ENCODE measurements around the gene BTD.
A peak's percentile ranks its signal among the peaks of the same experiment; 100 is the strongest.

Gene BTD

DNA sequence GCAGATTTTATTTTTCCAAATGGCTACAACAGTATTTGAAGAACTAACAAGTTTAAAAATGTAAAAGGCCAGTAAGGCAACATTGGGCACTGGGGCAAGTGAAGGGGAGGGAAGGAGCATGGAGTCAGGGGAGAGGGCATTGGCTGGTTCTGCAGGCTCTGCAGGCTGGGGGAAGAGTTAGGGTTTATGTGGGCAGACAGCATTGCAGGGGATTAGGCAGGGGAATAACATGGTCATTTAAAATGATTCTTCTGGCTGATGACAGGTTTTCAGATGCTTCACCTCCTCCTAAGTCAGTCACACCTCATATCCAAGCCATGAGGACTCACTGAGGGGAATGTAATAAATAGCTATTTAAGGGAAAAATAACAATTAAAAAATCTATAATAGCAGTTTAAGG lies 52.6 kb downstream of the BTD start:
- Histone ChIP-seq H3K4me1 (ENCODE audit: insufficient read depth, low read length) (peaks cover 26% of the 10 kb centered on the region), H3K27me3 (ENCODE audit: insufficient read depth, low read length, poor library complexity) (no peaks in the 10 kb centered on the region), H3K36me3 (ENCODE audit: insufficient read depth, low read length) (peaks cover 13% of the 10 kb centered on the region), H3K9me3 (ENCODE audit: insufficient read depth, low read length, severe bottlenecking) (peaks cover 41% of the 10 kb centered on the region), H3K4me3 (ENCODE audit: low read depth in 1 of 2, low read length in 2 of 2) (no peak overlapping the region), H3K79me2 (ENCODE audit: insufficient read depth, low read length) (no peaks in the 10 kb centered on the region), H2AFZ (ENCODE audit: low read depth, low read length) (no peak overlapping the region), H3K4me2 (ENCODE audit: insufficient read depth, low read length) (no peak overlapping the region), H4K20me1 (ENCODE audit: insufficient read depth, low read length) (no peaks in the 10 kb centered on the region), H3K27ac (ENCODE audit: low read length) (no peak overlapping the region; the same call in 1 of the 2 replicates), H3K9ac (ENCODE audit: low read depth, low read length) (no peak overlapping the region)
- no peak for TF ChIP-seq CTCF (IDR thresholded peaks at IDR 0.05; ENCODE audit: borderline replicate concordance, extremely low read depth, low read length, poor library complexity, severe bottlenecking)
- TF ChIP-seq EZH2 (IDR thresholded peaks at IDR 0.05; ENCODE audit: borderline replicate concordance, low read depth, low read length, severe bottlenecking) = no peak
- no peak for ATAC-seq (ENCODE audit: insufficient read depth, low read depth)
- no peak for DNase-seq

- no peak for DNase-seq
- Histone ChIP-seq H3K79me2 (ENCODE audit: insufficient read depth, low read length) (no peaks in the 10 kb centered on the region), H3K4me1 (ENCODE audit: insufficient read depth, low read length) (peaks cover 26% of the 10 kb centered on the region), H3K27ac (ENCODE audit: low read length) (no peak overlapping the region), H3K27me3 (ENCODE audit: insufficient read depth, low read length, poor library complexity) (no peaks in the 10 kb centered on the region), H4K20me1 (ENCODE audit: insufficient read depth, low read length) (no peaks in the 10 kb centered on the region), H3K9ac (ENCODE audit: low read depth, low read length) (no peak overlapping the region), H3K36me3 (ENCODE audit: insufficient read depth, low read length) (peaks cover 13% of the 10 kb centered on the region), H3K9me3 (ENCODE audit: insufficient read depth, low read length, severe bottlenecking) (peaks cover 41% of the 10 kb centered on the region), H3K4me3 (ENCODE audit: low read depth in 1 of 2, low read length in 2 of 2) (no peak overlapping the region), H2AFZ (ENCODE audit: low read depth, low read length) (no peak overlapping the region), H3K4me2 (ENCODE audit: insufficient read depth, low read length) (no peak overlapping the region)
- TF ChIP-seq CTCF (IDR thresholded peaks at IDR 0.05; ENCODE audit: borderline replicate concordance, extremely low read depth, low read length, poor library complexity, severe bottlenecking) = no peak
- no peak for TF ChIP-seq EZH2 (IDR thresholded peaks at IDR 0.05; ENCODE audit: borderline replicate concordance, low read depth, low read length, severe bottlenecking)
- ATAC-seq (ENCODE audit: insufficient read depth, low read depth) = no peak
Measured at GRCh38 chr3:15654891-15655290, 53.3 kb downstream of the BTD start.

GRCh38 chr3:15656342-15656741 lies 54.8 kb downstream of the BTD start:
- H3K9ac ChIP-seq (ENCODE audit: low read depth, low read length) = no peak overlapping the region
- H3K27ac ChIP-seq (ENCODE audit: low read length) = peak overlapping the region; percentile 20; the same call in 1 of the 2 replicates
- ATAC-seq (ENCODE audit: insufficient read depth, low read depth) = no peak
- H4K20me1 ChIP-seq (ENCODE audit: insufficient read depth, low read length) = no peaks in the 10 kb centered on the region
- H3K4me3 ChIP-seq (ENCODE audit: low read depth in 1 of 2, low read length in 2 of 2) = peak overlapping the region in 1 of 2 experiments; percentile 21; a peak in 1 of 4 replicates
- H3K27me3 ChIP-seq (ENCODE audit: insufficient read depth, low read length, poor library complexity) = no peaks in the 10 kb centered on the region
- no peak overlapping the region for H3K4me2 ChIP-seq (ENCODE audit: insufficient read depth, low read length)
- H3K4me1 ChIP-seq (ENCODE audit: insufficient read depth, low read length) = peaks cover 41% of the 10 kb centered on the region
- H3K36me3 ChIP-seq (ENCODE audit: insufficient read depth, low read length) = peaks cover 13% of the 10 kb centered on the region
- no peak overlapping the region for H2AFZ ChIP-seq (ENCODE audit: low read depth, low read length)
- H3K9me3 ChIP-seq (ENCODE audit: insufficient read depth, low read length, severe bottlenecking) = peaks cover 41% of the 10 kb centered on the region
- TF ChIP-seq EZH2 (IDR thresholded peaks at IDR 0.05; ENCODE audit: borderline replicate concordance, low read depth, low read length, severe bottlenecking) = no peak
- DNase-seq = no peak
- H3K79me2 ChIP-seq (ENCODE audit: insufficient read depth, low read length) = no peaks in the 10 kb centered on the region

- DNase-seq (no peak), ATAC-seq (ENCODE audit: insufficient read depth, low read depth) (0 out of 3 replicates have a peak, but pooled peaks have one; percentile 8)
- Histone ChIP-seq H3K79me2 (ENCODE audit: insufficient read depth, low read length) (no peaks in the 10 kb centered on the region), H3K9me3 (ENCODE audit: insufficient read depth, low read length, severe bottlenecking) (peaks cover 41% of the 10 kb centered on the region), H3K27me3 (ENCODE audit: insufficient read depth, low read length, poor library complexity) (no peaks in the 10 kb centered on the region), H3K4me3 (ENCODE audit: low read depth in 1 of 2, low read length in 2 of 2) (peak overlapping the region in 1 of 2 experiments; percentile 27; a peak in 1 of 4 replicates), H3K4me2 (ENCODE audit: insufficient read depth, low read length) (no peak overlapping the region), H3K4me1 (ENCODE audit: insufficient read depth, low read length) (peaks cover 47% of the 10 kb centered on the region), H3K27ac (ENCODE audit: low read length) (peak overlapping the region; percentile 43), H3K9ac (ENCODE audit: low read depth, low read length) (no peak overlapping the region), H4K20me1 (ENCODE audit: insufficient read depth, low read length) (no peaks in the 10 kb centered on the region), H3K36me3 (ENCODE audit: insufficient read depth, low read length) (peaks cover 13% of the 10 kb centered on the region), H2AFZ (ENCODE audit: low read depth, low read length) (no peak overlapping the region)
- TF ChIP-seq EZH2 (IDR thresholded peaks at IDR 0.05; ENCODE audit: borderline replicate concordance, low read depth, low read length, severe bottlenecking) (no peak), CTCF (IDR thresholded peaks at IDR 0.05; ENCODE audit: borderline replicate concordance, extremely low read depth, low read length, poor library complexity, severe bottlenecking) (no peak)
Measured at GRCh38 chr3:15657016-15657415, 55.5 kb downstream of the BTD start.

Data from DND-41 (cell line).